ENCODE data around the gene CEP152. TPM values are rescaled to one million over a fixed set of nuclear protein-coding genes. Genes with fewer than 3 reads are reported as not detected.

The CEP152 gene
- polyA plus RNA-seq, 1 donor from 2014 or later: 1.3 TPM

DNA sequence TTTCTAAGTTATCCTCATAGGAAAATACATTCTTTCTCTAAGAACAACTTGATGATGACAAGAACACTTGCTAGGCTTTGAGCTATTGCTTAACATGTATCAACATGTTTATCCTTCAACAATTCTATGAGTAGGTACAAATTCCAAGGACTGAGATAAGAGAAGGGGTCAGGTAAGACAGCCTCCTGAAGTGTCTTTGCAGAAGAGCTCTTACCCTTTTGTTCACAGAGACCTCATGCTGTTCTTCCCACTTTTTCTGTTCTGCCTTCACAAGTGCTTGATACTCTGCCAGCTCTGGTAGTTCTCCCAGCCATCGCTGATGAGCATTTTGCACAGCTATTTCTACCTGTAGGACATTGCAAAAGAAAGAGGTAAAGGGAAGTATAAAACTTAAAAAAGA, 50.9 kb downstream of the CEP152 start:
- Histone ChIP-seq H3K79me2 (replicated peaks; ENCODE audit: insufficient read depth, low read length) (no peaks in the 10 kb centered on the region), H3K4me2 (ENCODE audit: low read length) (no peak overlapping the region), H3K9me2 (ENCODE audit: insufficient read depth, low read length) (no peaks in the 10 kb centered on the region), H3K9me3 (ENCODE audit: low read length) (no peaks in the 10 kb centered on the region), H3K9ac (ENCODE audit: low read length) (no peak overlapping the region), H3K27ac (ENCODE audit: low read length) (no peak overlapping the region), H3K4me3 (ENCODE audit: low read length) (no peak overlapping the region), H3K36me3 (ENCODE audit: insufficient read depth, low read length) (no peaks in the 10 kb centered on the region), H3F3A (ENCODE audit: insufficient read depth, low read length, poor library complexity, severe bottlenecking) (no peaks in the 10 kb centered on the region), H2AFZ (ENCODE audit: low read depth, low read length) (no peak overlapping the region), H3K27me3 (ENCODE audit: insufficient read depth, low read depth, low read length) (no peaks in the 10 kb centered on the region), H4K20me1 (ENCODE audit: insufficient read depth) (no peaks in the 10 kb centered on the region)
- no peak for TF ChIP-seq RAD21 (conservative IDR thresholded peaks at IDR 0.05)
- TF ChIP-seq REST (IDR thresholded peaks at IDR 0.05; ENCODE audit: borderline replicate concordance): no peak
- no peak for TF ChIP-seq EZH2 (IDR thresholded peaks at IDR 0.05; ENCODE audit: borderline replicate concordance, insufficient read depth, low read length, poor library complexity, severe bottlenecking)
- no peak for TF ChIP-seq TAF1 (IDR thresholded peaks at IDR 0.05; ENCODE audit: low read depth)
- TF ChIP-seq EP300 (conservative IDR thresholded peaks at IDR 0.05; ENCODE audit: poor library complexity, severe bottlenecking): no peak

GRCh38 chr15:48757661-48758060, 53.2 kb downstream of the CEP152 start:
- H3K9me3 ChIP-seq (ENCODE audit: low read length): no peaks in the 10 kb centered on the region
- no peaks in the 10 kb centered on the region for H3K79me2 ChIP-seq (replicated peaks; ENCODE audit: insufficient read depth, low read length)
- H3K4me2 ChIP-seq (ENCODE audit: low read length): no peak overlapping the region
- no peaks in the 10 kb centered on the region for H4K20me1 ChIP-seq (ENCODE audit: insufficient read depth)
- H2AFZ ChIP-seq (ENCODE audit: low read depth, low read length): no peak overlapping the region
- no peak overlapping the region for H3K9ac ChIP-seq (ENCODE audit: low read length)
- H3K9me2 ChIP-seq (ENCODE audit: insufficient read depth, low read length): no peaks in the 10 kb centered on the region
- no peak overlapping the region for H3K4me3 ChIP-seq (ENCODE audit: low read length)
- H3K27me3 ChIP-seq (ENCODE audit: insufficient read depth, low read depth, low read length): no peaks in the 10 kb centered on the region
- H3F3A ChIP-seq (ENCODE audit: insufficient read depth, low read length, poor library complexity, severe bottlenecking): no peaks in the 10 kb centered on the region
- no peaks in the 10 kb centered on the region for H3K36me3 ChIP-seq (ENCODE audit: insufficient read depth, low read length)
- TF ChIP-seq MXI1 (conservative IDR thresholded peaks at IDR 0.05; ENCODE audit: poor library complexity, severe bottlenecking) (no peak), EZH2 (IDR thresholded peaks at IDR 0.05; ENCODE audit: borderline replicate concordance, insufficient read depth, low read length, poor library complexity, severe bottlenecking) (no peak), RAD21 (conservative IDR thresholded peaks at IDR 0.05) (no peak), REST (IDR thresholded peaks at IDR 0.05; ENCODE audit: borderline replicate concordance) (no peak), POLR2AphosphoS5 (IDR thresholded peaks at IDR 0.05) (no peak), EP300 (conservative IDR thresholded peaks at IDR 0.05; ENCODE audit: poor library complexity, severe bottlenecking) (no peak), TAF1 (IDR thresholded peaks at IDR 0.05; ENCODE audit: low read depth) (no peak), SMC3 (conservative IDR thresholded peaks at IDR 0.05; ENCODE audit: poor library complexity) (no peak)
- TF ChIP-seq, protein P1, sequence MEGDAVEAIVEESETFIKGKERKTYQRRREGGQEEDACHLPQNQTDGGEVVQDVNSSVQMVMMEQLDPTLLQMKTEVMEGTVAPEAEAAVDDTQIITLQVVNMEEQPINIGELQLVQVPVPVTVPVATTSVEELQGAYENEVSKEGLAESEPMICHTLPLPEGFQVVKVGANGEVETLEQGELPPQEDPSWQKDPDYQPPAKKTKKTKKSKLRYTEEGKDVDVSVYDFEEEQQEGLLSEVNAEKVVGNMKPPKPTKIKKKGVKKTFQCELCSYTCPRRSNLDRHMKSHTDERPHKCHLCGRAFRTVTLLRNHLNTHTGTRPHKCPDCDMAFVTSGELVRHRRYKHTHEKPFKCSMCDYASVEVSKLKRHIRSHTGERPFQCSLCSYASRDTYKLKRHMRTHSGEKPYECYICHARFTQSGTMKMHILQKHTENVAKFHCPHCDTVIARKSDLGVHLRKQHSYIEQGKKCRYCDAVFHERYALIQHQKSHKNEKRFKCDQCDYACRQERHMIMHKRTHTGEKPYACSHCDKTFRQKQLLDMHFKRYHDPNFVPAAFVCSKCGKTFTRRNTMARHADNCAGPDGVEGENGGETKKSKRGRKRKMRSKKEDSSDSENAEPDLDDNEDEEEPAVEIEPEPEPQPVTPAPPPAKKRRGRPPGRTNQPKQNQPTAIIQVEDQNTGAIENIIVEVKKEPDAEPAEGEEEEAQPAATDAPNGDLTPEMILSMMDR (IDR thresholded peaks at IDR 0.05; ENCODE audit: poor library complexity, severe bottlenecking): no peak
- no peak overlapping the region for H3K27ac ChIP-seq (ENCODE audit: low read length)

Data from neural cell (in vitro differentiated cells).